ENCODE measurements around the gene NUP43. TPM values are rescaled to one million over a fixed set of nuclear protein-coding genes. Genes with fewer than 3 reads are reported as not detected.
"Not testable (repeated sequence)": the region's sequence is repeated elsewhere in the genome, so short reads cannot be mapped to it uniquely, and the experiment has no call there.

NUP43 gene
- total RNA-seq, 1 donor: 12.6 TPM

DNA sequence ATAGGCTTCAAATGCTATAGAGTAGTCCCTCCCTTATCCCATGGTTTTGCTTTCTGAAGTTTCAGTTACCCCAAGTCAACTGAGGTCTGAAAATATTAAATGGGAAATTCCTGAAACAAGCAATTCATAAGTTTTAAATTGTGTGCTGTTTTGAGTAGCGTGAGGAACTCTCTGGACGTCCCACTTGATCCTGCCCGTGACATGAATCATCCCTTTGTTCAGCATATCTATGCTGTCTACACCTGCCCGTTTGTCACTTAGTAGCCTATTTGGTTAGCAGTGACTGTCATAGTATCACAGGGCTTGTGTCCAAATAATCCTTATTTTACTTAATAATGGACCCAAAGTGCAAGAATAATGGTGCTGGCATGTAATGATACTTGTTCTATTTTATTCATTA lies 8.2 kb upstream of the NUP43 start:
- Histone ChIP-seq H3K4me1 (ENCODE audit: insufficient read depth, low read length) (peaks cover 55% of the 10 kb centered on the region), H3K4me3 (ENCODE audit: low read length) (no peak overlapping the region), H3K9me3 (ENCODE audit: low read depth, low read length) (no peaks in the 10 kb centered on the region), H3K27me3 (ENCODE audit: insufficient read depth, low read length) (no peaks in the 10 kb centered on the region)

DNA sequence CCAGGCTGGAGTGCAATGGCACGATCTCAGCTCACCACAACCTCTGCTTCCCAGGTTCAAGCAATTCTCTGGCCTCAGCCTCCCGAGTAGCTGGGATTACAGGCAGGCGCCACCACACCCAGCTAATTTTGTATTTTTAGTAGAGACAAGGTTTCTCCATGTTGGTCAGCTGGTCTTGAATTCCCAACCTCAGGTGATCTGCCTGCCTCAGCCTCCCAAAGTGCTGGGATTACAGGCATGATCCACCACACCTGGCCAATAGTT lies 7.0 kb upstream of the NUP43 start:
- H3K27me3 ChIP-seq (ENCODE audit: insufficient read depth, low read length); H3K4me3 ChIP-seq (ENCODE audit: low read length); H3K9me3 ChIP-seq (ENCODE audit: low read depth, low read length): not testable (repeated sequence)
- H3K4me1 ChIP-seq (ENCODE audit: insufficient read depth, low read length): peaks cover 62% of the 10 kb centered on the region

DNA sequence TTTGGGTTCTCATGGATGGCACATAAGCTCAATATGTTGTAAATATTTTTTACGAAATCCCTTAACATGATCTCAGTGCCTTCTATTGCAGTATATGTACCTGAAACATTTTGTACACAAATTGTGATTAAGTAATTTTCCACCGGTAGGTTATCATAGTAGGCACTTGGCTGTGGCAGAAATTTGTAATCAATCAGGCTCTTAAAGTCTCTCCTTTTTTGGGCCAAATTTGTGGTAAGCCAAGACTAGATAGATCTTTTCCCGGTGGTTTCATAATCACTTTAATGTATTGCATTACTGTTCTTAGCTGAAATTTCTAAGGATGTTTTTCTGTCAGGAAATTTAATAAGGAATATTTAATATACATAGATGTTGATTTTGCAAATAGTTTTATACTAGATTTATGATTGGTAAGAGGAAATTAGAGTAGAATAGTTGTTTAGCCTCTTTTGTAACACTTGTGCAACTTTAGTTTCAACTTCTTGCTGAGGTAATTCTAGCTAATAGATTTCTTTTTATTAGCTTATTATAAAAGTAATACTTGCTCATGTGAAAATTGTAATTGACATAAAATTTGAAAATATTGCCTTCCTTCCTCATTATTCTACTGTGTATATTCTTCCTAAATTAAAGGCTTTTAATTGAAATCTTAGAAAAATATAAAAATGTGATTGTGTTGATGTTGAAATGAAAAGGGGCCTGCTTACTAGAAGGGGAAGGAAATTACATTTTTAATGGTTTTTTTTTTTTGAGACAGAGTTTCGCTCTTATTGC lies 6.5 kb upstream of the NUP43 start:
- Histone ChIP-seq H3K9me3 (ENCODE audit: low read depth, low read length) (no peaks in the 10 kb centered on the region), H3K4me1 (ENCODE audit: insufficient read depth, low read length) (peaks cover 65% of the 10 kb centered on the region), H3K4me3 (ENCODE audit: low read length) (no peak overlapping the region), H3K27me3 (ENCODE audit: insufficient read depth, low read length) (no peaks in the 10 kb centered on the region)

DNA sequence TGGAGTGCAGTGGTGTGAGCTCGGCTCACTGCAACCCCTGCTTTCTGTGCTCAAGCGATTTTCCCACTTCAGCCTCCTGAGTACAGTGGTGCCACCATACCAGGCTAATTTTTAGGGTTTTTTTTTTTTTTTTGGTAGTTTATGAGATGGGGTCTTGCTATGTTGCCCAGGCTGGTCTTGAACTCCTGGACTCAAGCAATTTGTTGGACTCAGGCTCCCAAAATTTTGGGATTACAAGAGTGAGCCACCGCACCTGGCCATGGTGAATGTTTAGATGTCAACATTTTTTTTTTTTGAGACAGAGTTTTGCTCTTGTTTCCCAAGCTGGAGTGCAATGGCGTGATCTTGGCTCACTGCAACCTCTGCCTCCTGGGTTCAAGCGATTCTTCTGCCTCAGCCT lies 5.6 kb upstream of the NUP43 start:
- H3K9me3 ChIP-seq (ENCODE audit: low read depth, low read length); H3K27me3 ChIP-seq (ENCODE audit: insufficient read depth, low read length); H3K4me3 ChIP-seq (ENCODE audit: low read length): not testable (repeated sequence)
- H3K4me1 ChIP-seq (ENCODE audit: insufficient read depth, low read length): peaks cover 67% of the 10 kb centered on the region

DNA sequence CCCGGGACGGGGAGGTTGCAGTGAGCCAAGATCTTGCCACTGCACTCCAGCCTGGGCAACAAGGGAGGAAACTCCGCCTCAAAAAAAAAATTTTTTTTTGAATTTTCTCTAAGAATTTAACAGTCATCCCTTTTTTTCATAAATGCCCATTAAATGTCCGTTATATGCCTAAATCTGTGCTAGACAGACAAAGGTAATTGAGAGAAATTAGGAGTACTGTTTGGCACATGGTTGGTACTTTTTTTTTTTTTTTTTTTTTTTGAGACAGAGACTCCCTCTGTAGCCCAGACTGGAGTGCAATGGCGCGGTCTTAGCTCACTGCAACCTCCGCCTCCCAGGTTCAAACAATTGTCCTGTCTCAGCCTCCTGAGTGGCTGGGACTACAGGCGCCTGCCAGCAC lies 4.9 kb upstream of the NUP43 start:
- Histone ChIP-seq H3K9me3 (ENCODE audit: low read depth, low read length) (no peaks in the 10 kb centered on the region), H3K4me3 (ENCODE audit: low read length) (peak overlapping the region; percentile 97), H3K27me3 (ENCODE audit: insufficient read depth, low read length) (no peaks in the 10 kb centered on the region), H3K4me1 (ENCODE audit: insufficient read depth, low read length) (peaks cover 73% of the 10 kb centered on the region)

DNA sequence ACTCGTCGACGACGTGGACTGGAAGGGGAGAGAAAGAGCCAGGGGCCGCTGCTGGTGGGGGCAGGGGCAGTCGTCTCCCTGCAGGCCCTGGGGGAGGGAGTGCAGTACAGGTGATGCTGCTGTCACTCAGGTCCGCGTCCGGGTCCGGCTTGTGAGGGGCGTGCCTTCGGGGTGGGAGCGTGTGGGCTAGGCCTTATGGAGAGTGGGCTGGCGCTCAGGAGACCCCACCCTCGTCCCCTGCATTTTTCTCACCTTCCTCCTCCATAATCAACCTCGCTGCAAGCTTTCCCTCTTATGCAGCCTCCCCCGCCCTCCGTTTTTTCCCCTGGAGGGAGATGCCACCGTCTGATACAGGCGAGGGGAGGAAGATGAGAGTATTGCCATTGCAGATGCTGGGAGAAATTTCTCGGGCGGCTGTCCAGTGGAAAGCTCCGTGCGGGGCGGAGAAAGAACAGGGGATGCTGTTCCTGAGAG lies 3.8 kb upstream of the NUP43 start:
- peak overlapping the region; percentile 97 for H3K4me3 ChIP-seq (ENCODE audit: low read length)
- no peaks in the 10 kb centered on the region for H3K9me3 ChIP-seq (ENCODE audit: low read depth, low read length)
- peaks cover 74% of the 10 kb centered on the region for H3K4me1 ChIP-seq (ENCODE audit: insufficient read depth, low read length)
- no peaks in the 10 kb centered on the region for H3K27me3 ChIP-seq (ENCODE audit: insufficient read depth, low read length)

DNA sequence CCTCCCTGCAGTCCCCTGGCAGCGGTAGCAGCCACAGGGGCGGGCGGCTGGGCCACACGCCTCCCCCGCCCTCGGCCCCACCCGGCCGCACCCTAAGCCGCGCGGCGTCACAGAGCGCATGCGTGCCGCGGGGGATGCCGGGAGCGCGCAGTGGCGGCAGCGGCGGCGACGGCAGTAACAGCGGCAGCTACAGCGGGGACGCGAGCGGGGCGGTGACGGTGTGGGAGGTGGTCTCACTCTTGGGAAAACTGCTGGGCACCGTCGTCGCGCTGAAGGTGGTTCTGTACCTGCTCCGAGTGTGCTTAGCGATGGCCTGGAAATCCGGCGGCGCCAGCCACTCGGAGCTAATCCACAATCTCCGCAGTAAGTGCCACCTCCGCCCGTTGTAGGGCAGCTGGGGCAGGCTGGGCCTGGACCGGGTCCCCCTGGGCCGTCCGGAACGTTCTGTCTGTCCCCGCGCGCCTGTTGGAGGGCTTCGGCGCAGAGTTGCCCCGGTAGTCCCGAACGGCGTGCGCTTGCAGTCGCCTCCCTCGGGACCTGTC lies 3.3 kb upstream of the NUP43 start, which contains the start of gene PCMT1:
PCMT1 (plus strand) TSS at position 148 of the 542 bp plus-strand sequence; CDS start at position 309, 161 bp downstream.
- Histone ChIP-seq H3K27me3 (ENCODE audit: insufficient read depth, low read length) (no peaks in the 10 kb centered on the region), H3K4me3 (ENCODE audit: low read length) (peak within 1 kb of the TSS; percentile 97), H3K9me3 (ENCODE audit: low read depth, low read length) (no peaks in the 10 kb centered on the region), H3K4me1 (ENCODE audit: insufficient read depth, low read length) (peaks cover 73% of the 10 kb centered on the region)

DNA sequence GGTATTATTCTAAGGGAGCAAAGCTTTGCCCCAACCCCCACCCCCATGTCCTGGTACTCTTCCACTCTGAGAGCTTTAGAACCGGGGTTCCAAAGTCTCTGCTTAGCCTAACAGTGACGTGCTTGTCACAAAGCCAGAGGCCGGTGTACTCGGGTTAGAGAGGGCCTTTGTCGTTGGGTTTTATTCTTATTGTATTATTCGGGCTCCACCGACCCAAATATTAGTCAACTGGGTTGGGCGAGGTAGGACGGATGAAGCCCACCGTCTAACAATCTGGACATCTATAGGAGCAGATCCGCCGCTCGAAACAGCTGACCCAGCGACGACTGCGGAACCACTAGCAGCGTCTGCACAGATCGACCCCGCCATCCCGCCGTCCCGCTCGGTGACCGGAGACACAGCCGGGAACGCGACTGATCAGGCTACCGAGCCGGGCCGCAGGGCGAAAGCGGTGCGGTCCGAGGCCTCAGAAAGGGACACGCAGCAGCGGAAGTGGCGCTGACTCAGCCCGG lies 2.8 kb upstream of the NUP43 start:
- Histone ChIP-seq H3K4me1 (ENCODE audit: insufficient read depth, low read length) (peaks cover 68% of the 10 kb centered on the region), H3K4me3 (ENCODE audit: low read length) (peak overlapping the region; percentile 97)
- H3K9me3 ChIP-seq (ENCODE audit: low read depth, low read length); H3K27me3 ChIP-seq (ENCODE audit: insufficient read depth, low read length): not testable (repeated sequence)

DNA sequence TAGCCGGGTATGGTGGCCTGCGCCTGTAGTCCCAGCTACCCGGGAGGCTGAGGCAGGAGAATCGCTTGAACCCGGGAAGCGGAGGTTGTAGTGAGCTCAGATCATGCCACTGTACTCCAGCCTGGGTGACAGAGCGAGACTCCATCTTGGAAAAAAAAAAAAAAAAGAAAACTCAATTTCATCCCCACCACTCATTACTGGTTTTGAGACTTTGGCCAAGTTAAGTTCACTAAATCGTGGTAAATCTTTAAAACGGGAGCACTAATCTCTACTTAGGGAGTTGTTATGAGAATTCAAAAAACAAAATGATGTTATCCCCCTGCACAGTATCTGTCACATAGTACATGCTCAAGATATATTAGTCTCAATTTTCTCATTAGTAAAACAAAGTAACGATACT lies 1.1 kb downstream of the NUP43 start:
- not testable (repeated sequence) for H3K4me3 ChIP-seq (ENCODE audit: low read length); H3K27me3 ChIP-seq (ENCODE audit: insufficient read depth, low read length); H3K9me3 ChIP-seq (ENCODE audit: low read depth, low read length)
- peaks cover 32% of the 10 kb centered on the region for H3K4me1 ChIP-seq (ENCODE audit: insufficient read depth, low read length)

DNA sequence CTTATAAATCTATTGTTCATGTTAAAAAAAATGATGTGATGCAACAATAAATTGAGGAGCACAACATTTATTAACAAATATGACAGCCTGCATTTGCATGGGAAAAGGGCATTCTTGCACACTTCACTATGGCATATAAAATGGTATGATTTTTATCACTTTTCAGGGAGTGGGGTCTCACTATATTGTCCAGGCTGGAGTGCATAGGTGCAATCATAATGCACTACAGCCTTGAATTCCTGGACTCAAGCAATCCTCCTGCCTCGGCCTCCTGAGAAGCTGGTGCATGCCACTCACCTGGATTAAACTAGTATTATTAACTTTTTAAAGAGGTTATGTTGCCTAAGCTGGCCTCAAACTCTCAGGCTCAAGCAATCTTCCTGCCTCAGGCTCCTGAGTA lies 11.4 kb downstream of the NUP43 start:
- Histone ChIP-seq H3K9me3 (ENCODE audit: low read depth, low read length) (no peaks in the 10 kb centered on the region), H3K4me3 (ENCODE audit: low read length) (no peak overlapping the region), H3K4me1 (ENCODE audit: insufficient read depth, low read length) (peaks cover 8% of the 10 kb centered on the region), H3K27me3 (ENCODE audit: insufficient read depth, low read length) (no peaks in the 10 kb centered on the region)

DNA sequence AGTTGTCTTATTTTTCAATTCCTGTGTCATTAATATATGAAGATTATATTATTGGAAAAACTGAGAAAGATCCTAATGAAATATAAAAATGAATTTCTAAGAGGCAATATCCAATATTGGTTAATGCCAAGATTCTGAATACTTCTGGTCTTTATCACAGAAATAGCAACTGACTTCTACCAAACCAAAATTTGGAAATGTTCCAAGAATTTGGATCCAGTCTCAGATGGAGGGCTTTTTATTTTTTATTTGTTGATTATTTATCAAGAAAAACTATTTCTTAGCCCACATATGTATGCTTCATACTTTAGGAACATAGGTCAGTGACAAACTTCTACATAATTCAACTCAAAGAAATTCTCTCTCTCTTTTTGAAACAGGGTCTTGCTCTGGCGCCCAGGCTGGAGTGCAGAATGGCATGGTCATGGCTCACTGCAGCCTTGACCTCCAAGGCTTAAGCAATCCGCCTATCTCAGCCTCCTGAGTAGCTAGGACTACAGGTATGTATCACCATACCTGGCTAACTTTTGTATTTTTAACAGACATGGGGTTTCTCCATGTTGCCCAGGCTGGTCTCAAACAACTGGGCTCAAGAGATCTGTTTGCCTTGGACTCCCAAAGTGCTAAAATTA lies 13.1 kb downstream of the NUP43 start:
- Histone ChIP-seq H3K4me1 (ENCODE audit: insufficient read depth, low read length) (peaks cover 25% of the 10 kb centered on the region), H3K9me3 (ENCODE audit: low read depth, low read length) (no peaks in the 10 kb centered on the region), H3K4me3 (ENCODE audit: low read length) (no peak overlapping the region), H3K27me3 (ENCODE audit: insufficient read depth, low read length) (no peaks in the 10 kb centered on the region)

DNA sequence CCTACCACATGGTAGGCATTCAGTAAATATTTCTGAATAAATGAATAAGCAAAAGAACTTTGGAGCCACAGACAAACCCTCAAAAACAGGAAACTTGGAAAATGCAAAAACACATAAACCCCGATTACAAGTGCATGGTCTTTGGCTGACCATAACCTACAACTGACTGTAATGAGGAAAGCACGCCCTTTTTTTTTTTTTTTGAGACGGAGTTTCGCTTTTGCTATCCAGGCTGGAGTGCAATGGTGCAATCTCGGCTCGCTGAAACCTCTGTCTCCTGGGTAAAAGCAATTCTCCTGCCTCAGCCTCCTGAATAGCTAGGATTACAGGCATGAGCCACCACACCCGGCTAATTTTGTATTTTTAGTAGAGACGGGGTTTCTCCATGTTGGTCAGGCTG lies 16.5 kb downstream of the NUP43 start:
- H3K4me1 ChIP-seq (ENCODE audit: insufficient read depth, low read length): peaks cover 28% of the 10 kb centered on the region
- H3K27me3 ChIP-seq (ENCODE audit: insufficient read depth, low read length): no peaks in the 10 kb centered on the region
- no peaks in the 10 kb centered on the region for H3K9me3 ChIP-seq (ENCODE audit: low read depth, low read length)
- no peak overlapping the region for H3K4me3 ChIP-seq (ENCODE audit: low read length)

DNA sequence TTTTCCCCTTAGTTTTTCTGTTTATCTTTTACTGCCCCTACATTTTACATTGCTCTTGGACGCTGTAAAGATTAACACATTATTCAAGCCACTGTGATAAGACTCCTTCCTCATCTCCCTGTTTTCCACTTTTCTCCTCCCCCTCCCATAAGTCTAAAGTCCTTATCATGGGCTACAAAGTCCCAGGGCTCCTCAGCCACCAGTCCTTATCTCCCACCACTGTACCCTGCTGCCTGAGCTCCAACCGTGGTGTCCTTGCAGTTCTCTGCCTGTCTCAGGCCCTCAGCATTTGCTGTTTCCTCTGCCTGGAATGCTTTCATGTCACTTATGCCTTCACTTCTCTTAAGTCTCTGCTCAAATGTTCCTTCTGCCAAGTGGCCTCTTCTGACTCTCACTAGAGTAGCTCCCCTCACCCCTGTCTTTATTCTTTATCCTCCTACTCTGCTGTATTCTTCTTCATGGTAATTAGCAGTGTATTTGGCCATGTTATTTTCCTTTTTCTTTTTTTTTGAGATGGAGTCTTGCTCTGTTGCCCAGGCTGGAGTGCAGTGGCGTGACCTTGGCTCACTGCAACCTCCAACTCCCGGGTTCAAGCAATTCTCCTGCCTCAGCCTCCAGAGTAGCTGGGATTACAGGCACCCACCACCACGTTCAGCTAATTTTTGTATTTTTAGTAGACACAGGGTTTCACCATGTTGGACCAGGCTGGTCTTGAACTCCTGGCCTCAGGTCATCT lies 17.7 kb downstream of the NUP43 start:
- Histone ChIP-seq H3K27me3 (ENCODE audit: insufficient read depth, low read length) (no peaks in the 10 kb centered on the region), H3K4me1 (ENCODE audit: insufficient read depth, low read length) (peaks cover 30% of the 10 kb centered on the region), H3K9me3 (ENCODE audit: low read depth, low read length) (no peaks in the 10 kb centered on the region), H3K4me3 (ENCODE audit: low read length) (no peak overlapping the region)

DNA sequence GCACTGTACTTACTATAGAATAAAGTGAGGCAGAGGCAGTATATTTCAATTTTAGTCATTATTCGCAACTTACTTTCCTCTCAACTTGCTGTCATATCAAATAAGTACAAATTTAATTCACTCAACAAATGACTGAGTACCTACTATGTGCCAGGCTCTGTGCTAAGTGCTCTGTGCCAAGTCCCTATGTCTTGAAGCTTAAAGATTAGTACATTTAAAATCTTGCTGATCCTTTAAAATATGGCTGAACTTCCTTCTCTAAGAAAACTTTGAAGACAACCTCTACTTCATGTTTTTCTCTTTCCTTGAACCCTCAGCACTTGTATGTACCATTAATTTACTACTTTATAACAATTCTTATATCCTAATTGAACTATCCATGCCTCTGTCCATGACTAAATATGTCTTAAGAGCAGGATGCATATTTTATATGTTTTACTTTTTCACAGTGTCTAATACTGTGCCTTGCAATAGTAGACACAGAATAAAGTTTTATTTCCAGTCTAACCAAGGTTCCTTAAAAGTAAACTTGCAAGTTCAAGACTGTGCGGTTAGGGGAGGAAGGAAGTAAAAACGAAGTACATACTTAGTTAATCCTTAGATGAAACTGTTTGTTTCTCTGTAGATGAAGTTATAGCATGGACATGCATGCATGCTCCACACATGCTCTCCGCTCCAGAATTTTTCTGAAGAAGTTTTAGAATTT lies 18.4 kb downstream of the NUP43 start:
- Histone ChIP-seq H3K4me3 (ENCODE audit: low read length) (no peak overlapping the region), H3K27me3 (ENCODE audit: insufficient read depth, low read length) (no peaks in the 10 kb centered on the region), H3K4me1 (ENCODE audit: insufficient read depth, low read length) (peaks cover 34% of the 10 kb centered on the region), H3K9me3 (ENCODE audit: low read depth, low read length) (no peaks in the 10 kb centered on the region)

DNA sequence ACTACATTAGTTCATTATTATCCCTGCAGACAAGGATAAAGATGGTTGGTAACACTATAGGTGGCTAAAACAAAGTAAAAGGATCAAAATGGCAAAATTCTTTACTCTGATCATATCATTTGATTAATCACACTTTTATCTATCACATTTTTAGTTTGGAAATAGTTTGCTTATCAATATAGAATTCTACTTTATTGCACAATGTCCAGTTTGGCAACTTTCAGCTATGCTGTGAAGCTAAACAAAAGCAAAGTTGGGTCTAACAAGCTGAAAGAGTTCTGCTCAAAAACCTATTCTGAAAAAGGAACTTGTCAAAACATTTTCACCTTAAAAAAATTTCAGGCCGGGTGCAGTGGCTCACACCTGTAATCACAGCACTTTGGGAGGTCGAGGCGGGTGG lies 20.5 kb downstream of the NUP43 start:
- no peak overlapping the region for H3K4me3 ChIP-seq (ENCODE audit: low read length)
- H3K27me3 ChIP-seq (ENCODE audit: insufficient read depth, low read length): no peaks in the 10 kb centered on the region
- peaks cover 34% of the 10 kb centered on the region for H3K4me1 ChIP-seq (ENCODE audit: insufficient read depth, low read length)
- H3K9me3 ChIP-seq (ENCODE audit: low read depth, low read length): no peaks in the 10 kb centered on the region

Measured in mononuclear cell (primary cell).